Right ventricle myocardium inferior (tissue), 1 donor: ENCODE data around the gene GAMT. TPM values are rescaled to one million over a fixed set of nuclear protein-coding genes. Genes with fewer than 3 reads are reported as not detected.

Experiments
- ATAC-seq: fragments of 200-7000 bp; cut with Tn5 transposase; one replicate; pipeline ENCODE4 v1.9.1; 2020; ENCODE audit warnings: mild to moderate bottlenecking, moderate library complexity
- DNase-seq: peaks from one replicate; pipeline ENCODE4 v3.0.0; 2021; ENCODE audit errors: missing footprints
- intact Hi-C: fragments of 100-400 bp; cut with DNase I; formaldehyde crosslinking; loops from one replicate; pipeline ENCODE4 v1.11.0; 2022
- total RNA-seq: library from RNA; stranded (reverse); fragmentation: NEBNext Ultra II Directional; extraction: Animal tissue kit (Norgen Biotek cat#: 25700); gene quantifications from one replicate; pipeline ENCODE4 v1.2.1, GENCODE V29; 2021
- donor health status: DM: no; HTN: yes; CAD: no; lungs with severe emphysema.

The GAMT gene
- total RNA-seq, 1 donor from 2014 or later: 85.8 TPM

DNA sequence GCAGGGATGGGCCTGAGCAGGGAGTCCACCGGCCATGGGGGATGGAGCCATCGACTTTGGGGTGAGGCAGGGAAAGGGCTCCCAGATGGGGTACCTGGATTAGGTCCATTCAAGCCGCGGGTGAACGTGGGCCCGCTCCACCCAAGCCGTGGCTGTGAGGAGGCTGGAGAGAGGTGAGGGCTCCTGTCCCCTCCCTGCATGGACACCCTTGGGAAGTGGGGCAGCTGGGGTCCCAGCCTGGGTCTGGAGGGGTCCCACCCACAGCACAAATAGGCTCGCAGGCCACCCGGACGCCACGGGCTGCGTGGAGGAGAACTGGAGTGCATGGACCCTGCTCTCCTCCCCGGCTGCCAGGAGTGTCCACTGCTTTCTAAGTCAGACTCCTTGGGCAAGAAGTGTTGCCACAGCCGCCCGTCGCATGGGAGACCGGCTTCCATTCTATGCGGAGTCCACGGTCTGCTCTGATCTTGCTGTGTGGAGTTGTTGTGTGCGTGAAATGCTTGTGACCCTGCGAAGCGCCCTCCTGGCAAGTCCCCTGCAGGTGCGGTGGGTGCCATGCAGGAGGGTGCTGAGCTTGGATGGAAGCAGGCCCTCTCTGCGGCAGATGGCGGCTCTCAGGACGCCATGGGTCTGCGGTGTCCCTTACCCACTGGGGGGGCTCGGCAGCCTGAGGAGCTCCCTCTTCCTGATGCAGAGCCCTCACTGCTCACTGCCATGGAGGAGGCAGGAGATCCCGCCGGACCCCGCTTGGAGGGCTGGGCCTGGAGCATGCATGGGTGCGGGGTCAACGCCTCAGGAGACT is 8.1 kb upstream of the GAMT start:
- DNase-seq (no peak), ATAC-seq (no peak)
- intact Hi-C loops: loop anchor here (5.0 kb wide), 2 partner anchors 38 to 132 kb away; partner anchors contain the start of gene FAM174C

GRCh38 chr19:1408300-1409203 is 7.2 kb upstream of the GAMT start:
- ATAC-seq (no peak), DNase-seq (peak; percentile 83)
- intact Hi-C loops: loop anchor here (5.0 kb wide), 1 partner anchor 131 kb away; the partner anchor contains the start of gene FAM174C

DNA sequence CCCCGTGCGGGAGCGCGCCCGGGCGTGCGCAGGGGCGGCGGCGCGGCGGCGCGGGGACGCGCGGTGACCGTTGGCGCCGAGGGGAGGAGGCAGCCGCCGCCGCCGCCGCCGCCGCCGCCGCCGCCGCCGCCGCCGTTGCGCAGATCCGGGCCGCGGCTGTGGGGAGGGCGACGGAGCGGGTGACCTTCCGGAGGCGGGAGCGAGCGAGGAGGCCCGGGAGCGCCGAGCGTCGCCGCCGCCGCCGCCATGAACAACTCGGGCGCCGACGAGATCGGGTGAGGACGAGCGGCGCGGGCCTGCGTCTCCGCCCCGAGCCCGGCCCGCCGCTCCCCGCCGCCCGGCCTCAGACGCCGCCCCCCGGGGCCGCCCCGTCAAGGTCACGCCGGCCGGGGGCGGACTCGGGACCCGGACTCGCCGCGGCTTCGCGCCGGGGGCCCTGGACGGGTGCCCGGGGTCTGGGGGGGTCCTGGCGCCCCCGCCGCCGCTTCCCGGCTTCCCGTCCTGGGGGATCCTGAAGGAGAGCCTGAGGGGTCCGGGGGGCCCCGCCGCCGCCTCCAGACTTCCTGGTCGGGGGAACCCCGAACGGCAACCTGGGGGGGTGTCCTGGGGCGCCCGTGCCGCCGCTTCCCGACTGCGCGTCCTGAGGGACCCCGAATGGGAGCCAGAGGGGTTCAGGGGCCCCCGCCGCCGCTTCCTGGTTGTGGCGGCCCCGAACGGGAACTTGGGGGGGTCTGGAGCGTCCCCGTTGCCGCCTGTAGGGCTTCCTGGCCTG is 6.4 kb upstream of the GAMT start, which contains the start of gene DAZAP1:
Gene DAZAP1 (plus strand): TSS at position 59 of the 772 bp plus-strand sequence. CDS start 188 bp downstream, at position 247.
- no peak for DNase-seq
- no peak for ATAC-seq
- intact Hi-C loops: loop anchor here (1.0 to 5.0 kb wide), 2 partner anchors 24 to 130 kb away; partner anchors contain the start of genes FAM174C and NDUFS7

DNA sequence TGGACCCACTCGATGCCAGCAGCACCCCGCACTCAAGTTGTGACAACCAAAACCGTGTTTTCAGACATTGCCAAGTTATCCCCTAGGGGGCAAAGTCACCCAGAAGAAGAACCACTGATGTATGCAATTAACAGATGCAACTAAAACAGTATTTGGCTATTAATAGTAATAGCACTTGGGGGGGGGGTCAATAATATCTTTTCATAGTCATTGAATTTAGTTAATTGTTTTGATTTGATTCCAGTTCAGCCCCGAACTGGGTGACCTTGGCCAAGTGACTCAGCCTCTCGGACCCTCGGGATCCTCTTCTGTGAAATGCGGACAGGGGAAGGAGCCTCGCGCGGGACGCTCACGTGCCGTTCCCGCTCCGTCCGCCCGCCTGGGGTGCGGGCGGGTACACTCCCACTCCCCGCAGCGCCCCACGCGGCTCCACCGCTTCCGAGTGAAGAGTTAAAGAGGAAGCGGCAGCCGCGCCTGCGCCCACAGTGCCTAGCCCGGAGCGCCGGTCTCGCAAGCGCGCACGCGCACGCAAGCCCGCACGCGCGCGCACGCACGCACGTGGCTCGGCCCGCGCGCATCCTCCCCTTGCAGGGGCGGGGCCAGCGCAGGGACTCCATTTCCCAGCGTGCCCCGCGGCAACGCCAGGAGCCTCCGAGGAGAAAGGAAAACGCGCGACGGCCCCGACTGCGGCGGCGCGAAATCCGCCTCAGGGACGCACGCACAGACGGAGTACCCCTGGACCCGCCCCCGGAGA is 5.6 kb upstream of the GAMT start:
- intact Hi-C loops: loop anchor here (1.0 to 5.0 kb wide), 2 partner anchors 24 to 130 kb away; partner anchors contain the start of genes FAM174C and NDUFS7
- ATAC-seq (peak; percentile 93), DNase-seq (peak; percentile 100)

DNA sequence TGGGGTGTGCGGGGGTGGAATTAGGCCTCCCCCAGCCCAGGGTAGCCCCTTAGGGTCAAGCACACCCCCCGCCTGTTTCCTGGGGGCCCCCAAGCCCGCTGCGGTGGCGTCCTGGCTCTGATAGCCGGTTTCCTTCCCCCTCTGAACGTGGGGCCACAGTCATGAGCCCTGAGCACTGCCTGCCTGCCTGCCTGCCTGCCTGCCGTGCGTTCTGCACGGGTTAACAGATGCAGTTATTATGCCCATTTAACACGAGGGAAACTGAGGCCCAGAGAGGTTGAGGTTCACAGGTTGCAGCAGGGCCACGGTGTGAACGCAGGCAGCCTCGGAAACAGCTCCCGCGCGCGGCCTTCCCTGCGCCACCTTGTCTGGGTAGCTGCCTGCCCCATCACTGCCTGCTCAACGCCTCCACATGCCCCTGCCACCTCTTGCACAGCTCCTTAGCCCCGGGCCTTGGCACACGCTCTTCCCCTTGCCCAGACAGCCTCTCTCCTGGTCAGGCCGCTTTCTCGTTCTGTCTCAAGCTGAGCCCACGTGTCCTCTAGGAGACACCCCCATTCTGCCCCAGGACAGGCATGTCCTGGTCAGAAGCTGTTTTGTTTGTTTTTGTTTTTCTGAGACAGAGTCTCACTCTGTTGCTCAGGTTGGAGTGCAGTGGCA is 1.2 kb upstream of the GAMT start:
- DNase-seq: no peak
- no peak for ATAC-seq
- intact Hi-C loops: no loop called here

DNA sequence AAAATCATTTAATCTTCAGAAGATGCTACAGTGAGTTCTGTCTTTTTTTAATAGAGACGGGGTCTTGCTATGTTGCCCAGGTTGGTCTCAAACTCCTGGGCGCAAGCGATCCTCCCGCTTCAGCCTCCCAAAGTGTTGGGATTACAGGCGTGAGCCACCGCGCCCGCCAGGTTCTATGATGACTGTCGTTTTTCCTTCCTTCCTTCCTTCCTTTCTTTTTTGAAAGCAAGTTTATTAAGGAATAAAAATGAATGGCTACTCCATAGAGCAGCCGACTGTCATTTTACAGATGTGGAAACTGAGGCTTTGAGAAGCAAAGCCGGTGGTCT is 511 bp upstream of the GAMT start:
- intact Hi-C loops: no loop called here
- ATAC-seq: no peak
- DNase-seq: no peak

- peak; percentile 78 for ATAC-seq
- intact Hi-C loops: no loop called here
- no peak for DNase-seq
Measured at GRCh38 chr19:1400281-1401137, 833 bp downstream of the GAMT start.

- no peak for ATAC-seq
- intact Hi-C loops: no loop called here
- DNase-seq: no peak
Measured at GRCh38 chr19:1399745-1400144, 1.6 kb downstream of the GAMT start.

DNA sequence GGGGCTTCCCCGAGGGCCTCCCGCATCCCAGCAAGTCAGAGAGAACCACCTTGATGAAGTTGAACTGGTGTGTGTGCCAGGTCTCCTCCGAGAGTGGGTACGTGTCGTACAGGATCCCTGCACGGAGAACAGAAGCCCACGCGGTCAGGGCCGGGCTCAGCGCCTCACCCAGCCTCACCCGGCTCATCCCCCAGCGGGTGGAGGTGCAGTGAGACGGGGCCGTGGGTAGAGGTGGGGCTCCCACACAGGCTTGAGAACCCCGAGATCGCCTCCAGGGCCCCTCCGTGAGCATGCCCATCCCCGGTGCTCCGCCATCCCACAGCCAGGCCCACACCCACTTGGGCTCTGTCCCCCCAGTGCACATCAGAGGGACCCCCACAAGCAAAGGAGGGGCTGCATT is 2.3 kb downstream of the GAMT start:
- intact Hi-C loops: no loop called here
- no peak for DNase-seq

GRCh38 chr19:1397838-1398237 is 3.5 kb downstream of the GAMT start:
- no peak for DNase-seq
- intact Hi-C loops: no loop called here

More for the DNA sequence above, 2.3 kb downstream of the GAMT start:
- ATAC-seq: no peak

GRCh38 chr19:1396768-1397679 is 4.3 kb downstream of the GAMT start:
- DNase-seq (no peak), ATAC-seq (no peak)
- intact Hi-C loops: no loop called here

More at GRCh38 chr19:1397838-1398237, 3.5 kb downstream of the GAMT start:
- no peak for ATAC-seq

GRCh38 chr19:1396019-1396767 is 5.1 kb downstream of the GAMT start:
- intact Hi-C loops: no loop called here
- peak; percentile 20 for ATAC-seq

GRCh38 chr19:1395194-1396018 is 5.9 kb downstream of the GAMT start:
- DNase-seq (no peak), ATAC-seq (peak; percentile 11)
- intact Hi-C loops: no loop called here

More at GRCh38 chr19:1396019-1396767, 5.1 kb downstream of the GAMT start:
- no peak for DNase-seq
